ENCODE results near the gene BCL7C.

The BCL7C gene

DNA sequence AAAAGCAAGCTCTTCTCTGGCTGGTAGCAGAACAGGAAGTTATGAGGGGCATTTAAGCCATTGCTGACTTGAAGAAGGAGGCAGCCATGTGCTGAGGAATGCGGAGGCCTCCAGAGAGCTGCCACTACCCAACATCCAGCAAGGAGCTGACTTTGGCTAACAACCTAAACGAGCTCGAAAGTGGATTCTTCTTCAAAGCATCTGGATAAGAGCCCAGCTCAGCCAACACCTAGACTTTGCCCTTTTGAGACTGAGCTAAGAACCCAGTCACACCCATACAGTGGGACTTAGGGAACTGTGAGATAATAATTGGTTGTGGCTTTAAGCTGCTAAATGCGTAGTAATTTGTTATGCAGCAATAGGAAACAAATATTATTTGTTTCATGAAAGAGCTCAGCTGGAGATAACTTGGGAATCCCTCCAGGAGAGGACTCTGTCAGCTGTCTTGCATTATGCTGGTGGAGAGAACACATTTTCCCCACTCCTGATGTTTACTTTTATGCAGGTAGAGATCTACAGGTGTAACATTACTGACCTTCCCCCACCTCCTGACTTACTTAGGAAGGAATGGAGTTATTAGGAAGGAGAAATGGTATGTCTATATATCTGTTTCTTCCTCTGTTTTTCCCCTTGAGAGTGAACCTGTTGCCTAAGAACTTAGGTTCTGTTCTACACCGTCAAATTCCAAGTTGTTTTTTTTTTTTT, 54.2 kb downstream of the BCL7C start:
- H3K36me3 ChIP-seq (ENCODE audit: insufficient read depth), result no peaks in the 10 kb centered on the region
- no peak overlapping the region for H3K4me3 ChIP-seq (IDR thresholded peaks at IDR 0.05; ENCODE audit: insufficient read depth, low read depth, low read length)
- H3K4me1 ChIP-seq (ENCODE audit: low read depth, poor library complexity, severe bottlenecking), result no peaks in the 10 kb centered on the region
- TF ChIP-seq, protein P1, sequence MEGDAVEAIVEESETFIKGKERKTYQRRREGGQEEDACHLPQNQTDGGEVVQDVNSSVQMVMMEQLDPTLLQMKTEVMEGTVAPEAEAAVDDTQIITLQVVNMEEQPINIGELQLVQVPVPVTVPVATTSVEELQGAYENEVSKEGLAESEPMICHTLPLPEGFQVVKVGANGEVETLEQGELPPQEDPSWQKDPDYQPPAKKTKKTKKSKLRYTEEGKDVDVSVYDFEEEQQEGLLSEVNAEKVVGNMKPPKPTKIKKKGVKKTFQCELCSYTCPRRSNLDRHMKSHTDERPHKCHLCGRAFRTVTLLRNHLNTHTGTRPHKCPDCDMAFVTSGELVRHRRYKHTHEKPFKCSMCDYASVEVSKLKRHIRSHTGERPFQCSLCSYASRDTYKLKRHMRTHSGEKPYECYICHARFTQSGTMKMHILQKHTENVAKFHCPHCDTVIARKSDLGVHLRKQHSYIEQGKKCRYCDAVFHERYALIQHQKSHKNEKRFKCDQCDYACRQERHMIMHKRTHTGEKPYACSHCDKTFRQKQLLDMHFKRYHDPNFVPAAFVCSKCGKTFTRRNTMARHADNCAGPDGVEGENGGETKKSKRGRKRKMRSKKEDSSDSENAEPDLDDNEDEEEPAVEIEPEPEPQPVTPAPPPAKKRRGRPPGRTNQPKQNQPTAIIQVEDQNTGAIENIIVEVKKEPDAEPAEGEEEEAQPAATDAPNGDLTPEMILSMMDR (conservative IDR thresholded peaks at IDR 0.05; ENCODE audit: low read depth, low read length), result no peak
- H3K27ac ChIP-seq, result no peak overlapping the region
- no peaks in the 10 kb centered on the region for H3K79me2 ChIP-seq (ENCODE audit: insufficient read depth, low read depth)
- no peaks in the 10 kb centered on the region for H4K20me1 ChIP-seq (ENCODE audit: insufficient read depth)
- no peak overlapping the region for H2AFZ ChIP-seq (ENCODE audit: low read depth)
- no peaks in the 10 kb centered on the region for H3K27me3 ChIP-seq (ENCODE audit: insufficient read depth, low read depth)
- H3K4me2 ChIP-seq, result no peak overlapping the region
- no peak overlapping the region for H3K9ac ChIP-seq

DNA sequence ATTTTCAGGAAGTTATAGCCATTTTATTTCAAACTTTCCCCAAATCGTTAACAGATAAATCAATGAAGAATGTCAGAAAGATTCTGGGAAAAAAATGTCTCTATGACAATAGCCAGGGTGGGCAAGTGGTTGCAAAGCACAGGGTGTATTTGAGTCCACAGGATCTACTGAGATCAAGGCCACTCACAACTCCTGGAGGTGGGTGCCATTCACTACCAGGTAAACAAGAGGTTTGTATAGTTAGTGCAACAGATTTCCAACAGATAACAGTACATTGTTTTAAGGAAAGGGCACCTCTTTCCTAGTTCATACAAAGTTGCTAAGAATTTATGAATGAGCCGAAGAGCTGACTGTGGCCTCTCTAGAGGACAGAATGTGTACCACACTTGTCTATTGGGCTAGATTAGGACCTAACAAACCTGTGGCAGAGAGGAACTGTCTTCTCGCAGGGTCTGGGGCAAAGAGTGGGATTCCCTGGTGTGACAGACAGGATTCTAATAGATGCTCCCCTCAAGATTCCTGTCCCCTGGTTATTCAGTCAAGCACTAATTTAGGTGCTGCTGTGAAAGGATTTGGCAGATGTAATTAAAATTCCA, 54.9 kb downstream of the BCL7C start:
- Histone ChIP-seq H4K20me1 (ENCODE audit: insufficient read depth) (no peaks in the 10 kb centered on the region), H3K27me3 (ENCODE audit: insufficient read depth, low read depth) (no peaks in the 10 kb centered on the region), H3K79me2 (ENCODE audit: insufficient read depth, low read depth) (no peaks in the 10 kb centered on the region), H2AFZ (ENCODE audit: low read depth) (no peak overlapping the region), H3K27ac (no peak overlapping the region), H3K9ac (no peak overlapping the region), H3K4me3 (IDR thresholded peaks at IDR 0.05; ENCODE audit: insufficient read depth, low read depth, low read length) (no peak overlapping the region), H3K4me1 (ENCODE audit: low read depth, poor library complexity, severe bottlenecking) (no peaks in the 10 kb centered on the region), H3K36me3 (ENCODE audit: insufficient read depth) (no peaks in the 10 kb centered on the region), H3K4me2 (no peak overlapping the region)
- TF ChIP-seq, protein P1 (conservative IDR thresholded peaks at IDR 0.05; ENCODE audit: low read depth, low read length), result no peak

DNA sequence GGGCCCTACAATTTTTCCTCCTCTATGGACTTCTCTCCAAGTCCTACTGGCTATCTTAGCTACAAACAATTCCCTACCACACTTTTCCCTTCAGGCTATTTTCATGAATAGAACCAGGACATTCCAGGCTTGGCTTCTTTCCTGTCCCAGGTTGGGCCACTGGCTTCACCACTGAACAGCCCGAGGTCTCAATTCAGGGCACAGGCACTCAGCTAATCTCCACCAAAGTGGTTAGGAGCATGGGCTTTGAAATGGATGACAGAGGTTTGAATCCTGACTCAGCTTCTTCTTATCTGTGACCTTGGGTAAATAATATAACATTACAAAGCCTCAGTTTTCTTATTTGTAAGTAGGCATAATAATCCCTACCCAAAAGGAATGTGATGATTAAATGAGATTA, 56.0 kb downstream of the BCL7C start:
- Histone ChIP-seq H3K36me3 (ENCODE audit: insufficient read depth) (no peaks in the 10 kb centered on the region), H3K9ac (no peak overlapping the region), H3K4me3 (IDR thresholded peaks at IDR 0.05; ENCODE audit: insufficient read depth, low read depth, low read length) (no peak overlapping the region), H3K4me1 (ENCODE audit: low read depth, poor library complexity, severe bottlenecking) (no peaks in the 10 kb centered on the region), H3K4me2 (no peak overlapping the region), H3K27me3 (ENCODE audit: insufficient read depth, low read depth) (no peaks in the 10 kb centered on the region), H3K27ac (no peak overlapping the region), H3K79me2 (ENCODE audit: insufficient read depth, low read depth) (no peaks in the 10 kb centered on the region), H2AFZ (ENCODE audit: low read depth) (no peak overlapping the region), H4K20me1 (ENCODE audit: insufficient read depth) (no peaks in the 10 kb centered on the region)
- TF ChIP-seq, protein P1 (conservative IDR thresholded peaks at IDR 0.05; ENCODE audit: low read depth, low read length), result no peak
